ENCODE data around the gene NAT10.

Gene NAT10

GRCh38 chr11:34124885-34125668, 19.6 kb downstream of the NAT10 start:
- CTCF ChIA-PET, result interaction anchor here (0.6 to 0.7 kb wide), 2 partner anchors 375 to 760 kb away, joined by 5 read pairs; no protein-coding TSS in a partner anchor

GRCh38 chr11:34126959-34127848, 21.8 kb downstream of the NAT10 start:
- ChIA-PET CTCF (interaction anchor here (0.6 to 1.0 kb wide), 2 partner anchors 9 to 157 kb away, joined by 4 read pairs; no protein-coding TSS in a partner anchor), POLR2A (ENCODE audit: low non-redundant PET) (no interaction called here)
- no peak overlapping the region for H3K27ac ChIP-seq
- TF ChIP-seq, protein P1, sequence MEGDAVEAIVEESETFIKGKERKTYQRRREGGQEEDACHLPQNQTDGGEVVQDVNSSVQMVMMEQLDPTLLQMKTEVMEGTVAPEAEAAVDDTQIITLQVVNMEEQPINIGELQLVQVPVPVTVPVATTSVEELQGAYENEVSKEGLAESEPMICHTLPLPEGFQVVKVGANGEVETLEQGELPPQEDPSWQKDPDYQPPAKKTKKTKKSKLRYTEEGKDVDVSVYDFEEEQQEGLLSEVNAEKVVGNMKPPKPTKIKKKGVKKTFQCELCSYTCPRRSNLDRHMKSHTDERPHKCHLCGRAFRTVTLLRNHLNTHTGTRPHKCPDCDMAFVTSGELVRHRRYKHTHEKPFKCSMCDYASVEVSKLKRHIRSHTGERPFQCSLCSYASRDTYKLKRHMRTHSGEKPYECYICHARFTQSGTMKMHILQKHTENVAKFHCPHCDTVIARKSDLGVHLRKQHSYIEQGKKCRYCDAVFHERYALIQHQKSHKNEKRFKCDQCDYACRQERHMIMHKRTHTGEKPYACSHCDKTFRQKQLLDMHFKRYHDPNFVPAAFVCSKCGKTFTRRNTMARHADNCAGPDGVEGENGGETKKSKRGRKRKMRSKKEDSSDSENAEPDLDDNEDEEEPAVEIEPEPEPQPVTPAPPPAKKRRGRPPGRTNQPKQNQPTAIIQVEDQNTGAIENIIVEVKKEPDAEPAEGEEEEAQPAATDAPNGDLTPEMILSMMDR (conservative IDR thresholded peaks at IDR 0.05; ENCODE audit: low read depth), result no peak
- DNase-seq (ENCODE audit: low spot score), result no peak

More at GRCh38 chr11:34124885-34125668, 19.6 kb downstream of the NAT10 start:
- DNase-seq (ENCODE audit: low spot score), result no peak
- POLR2A ChIA-PET (ENCODE audit: low non-redundant PET), result no interaction called here
- H3K27ac ChIP-seq, result no peak overlapping the region
- TF ChIP-seq, protein P1 (conservative IDR thresholded peaks at IDR 0.05; ENCODE audit: low read depth), result no peak

DNA sequence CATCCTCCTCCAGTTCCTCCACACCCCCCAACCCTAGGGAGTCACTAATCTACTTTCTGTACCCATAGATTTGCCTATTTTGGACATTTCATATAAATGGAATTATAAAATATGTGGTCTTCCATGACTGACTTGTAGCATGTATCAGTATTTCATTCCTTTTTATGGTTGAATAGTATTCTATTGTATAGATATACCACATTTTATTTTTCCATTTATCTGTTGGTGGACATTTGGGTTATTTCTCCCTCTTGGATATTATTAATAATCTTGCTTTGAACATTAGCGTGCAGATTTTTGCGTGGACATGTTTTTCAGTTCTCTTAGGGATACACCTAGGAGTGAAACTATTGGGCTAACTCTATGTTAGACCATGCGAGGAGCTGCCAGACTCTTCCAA, 23.4 kb downstream of the NAT10 start:
- CTCF ChIA-PET, result interaction anchor here (0.7 kb wide), 1 partner anchor 142 kb away, joined by 4 read pairs; no protein-coding TSS in a partner anchor
- no peak overlapping the region for H3K27ac ChIP-seq
- POLR2A ChIA-PET (ENCODE audit: low non-redundant PET), result no interaction called here
- TF ChIP-seq, protein P1 (conservative IDR thresholded peaks at IDR 0.05; ENCODE audit: low read depth), result no peak
- DNase-seq (ENCODE audit: low spot score), result no peak

- TF ChIP-seq, protein P1 (conservative IDR thresholded peaks at IDR 0.05; ENCODE audit: low read depth), result no peak
- no peak overlapping the region for H3K27ac ChIP-seq
- ChIA-PET CTCF (interaction anchor here (0.5 to 1.3 kb wide), 3 partner anchors 10 to 397 kb away, joined by 3 to 4 read pairs (median 3); no protein-coding TSS in a partner anchor), POLR2A (ENCODE audit: low non-redundant PET) (no interaction called here)
- DNase-seq (ENCODE audit: low spot score), result no peak
Measured at GRCh38 chr11:34132261-34132965, 27.0 kb downstream of the NAT10 start.

DNA sequence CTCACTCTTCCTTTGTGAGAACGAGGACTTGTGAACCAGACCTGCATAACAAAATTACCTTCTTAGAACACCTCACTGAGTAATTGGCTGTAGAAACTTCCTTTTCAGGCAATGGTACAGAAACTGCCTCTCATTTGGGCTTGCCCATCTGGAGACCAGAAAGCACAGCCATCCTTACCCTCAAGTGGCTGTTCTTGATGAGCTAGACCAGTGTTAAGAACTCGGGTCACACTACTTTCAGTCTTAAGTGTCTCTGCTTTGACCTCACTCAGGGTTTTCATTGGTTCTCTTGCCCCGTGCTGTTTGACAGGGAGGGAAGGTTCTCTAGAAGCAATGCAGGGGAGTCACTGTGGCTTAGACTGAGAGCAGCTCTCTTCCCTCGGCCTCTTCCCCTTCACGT, 29.3 kb downstream of the NAT10 start:
- H3K27ac ChIP-seq, result no peak overlapping the region
- TF ChIP-seq, protein P1 (conservative IDR thresholded peaks at IDR 0.05; ENCODE audit: low read depth), result no peak
- ChIA-PET CTCF (no interaction called here), POLR2A (ENCODE audit: low non-redundant PET) (no interaction called here)
- no peak for DNase-seq (ENCODE audit: low spot score)

DNA sequence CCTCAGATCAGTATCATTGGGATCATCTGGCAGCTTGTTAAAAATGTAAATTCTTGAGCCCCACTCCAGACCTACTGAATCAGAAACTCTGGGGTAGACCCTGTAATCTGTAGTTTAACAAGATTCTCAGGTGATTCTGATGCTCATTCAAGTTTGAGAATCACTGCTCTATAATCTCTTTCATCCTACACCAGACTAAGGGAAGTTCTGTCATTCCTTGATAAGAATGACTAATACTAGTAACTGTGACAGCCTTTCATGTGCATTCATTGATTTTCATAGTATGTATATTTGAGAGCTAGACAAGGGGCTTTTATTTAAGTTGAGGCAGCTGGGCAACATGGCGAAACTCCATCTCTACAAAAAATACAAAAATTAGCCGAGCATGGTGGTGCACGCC, 30.0 kb downstream of the NAT10 start:
- TF ChIP-seq, protein P1 (conservative IDR thresholded peaks at IDR 0.05; ENCODE audit: low read depth), result no peak
- ChIA-PET POLR2A (ENCODE audit: low non-redundant PET) (no interaction called here), CTCF (interaction anchor here (1.1 kb wide), 1 partner anchor 9 kb away, joined by 4 read pairs; no protein-coding TSS in a partner anchor)
- no peak for DNase-seq (ENCODE audit: low spot score)
- no peak overlapping the region for H3K27ac ChIP-seq

Data from RWPE1 (cell line).